ENCODE results near the gene SIGLEC11.

Gene SIGLEC11

DNA sequence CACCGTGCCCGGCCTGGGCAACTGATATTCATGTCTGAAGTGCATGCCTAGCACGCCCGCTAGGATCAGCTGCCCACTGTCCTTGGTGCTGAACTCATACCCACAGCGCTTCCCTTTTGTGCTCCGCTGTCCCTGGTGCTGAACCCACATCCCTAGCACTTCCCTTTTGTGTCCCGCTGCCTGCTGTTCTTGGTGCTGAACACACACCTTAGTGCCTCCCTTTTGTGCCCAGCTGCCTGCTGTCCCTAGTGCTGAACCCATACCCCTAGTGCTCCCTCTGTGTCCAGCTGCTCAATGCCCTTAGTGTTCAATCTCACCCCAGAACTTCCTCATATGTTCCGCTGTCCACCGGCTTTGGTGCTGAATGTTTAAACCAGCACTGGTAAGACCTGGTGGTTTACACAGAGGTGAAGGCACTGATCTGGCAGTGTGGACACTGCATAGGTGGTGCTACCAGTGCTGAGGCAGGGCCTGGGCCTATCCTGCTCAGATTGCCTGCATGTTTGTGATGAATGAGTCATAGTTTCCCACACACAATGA, 26.3 kb upstream of the SIGLEC11 start (continued):
- TF ChIP-seq, protein P1, sequence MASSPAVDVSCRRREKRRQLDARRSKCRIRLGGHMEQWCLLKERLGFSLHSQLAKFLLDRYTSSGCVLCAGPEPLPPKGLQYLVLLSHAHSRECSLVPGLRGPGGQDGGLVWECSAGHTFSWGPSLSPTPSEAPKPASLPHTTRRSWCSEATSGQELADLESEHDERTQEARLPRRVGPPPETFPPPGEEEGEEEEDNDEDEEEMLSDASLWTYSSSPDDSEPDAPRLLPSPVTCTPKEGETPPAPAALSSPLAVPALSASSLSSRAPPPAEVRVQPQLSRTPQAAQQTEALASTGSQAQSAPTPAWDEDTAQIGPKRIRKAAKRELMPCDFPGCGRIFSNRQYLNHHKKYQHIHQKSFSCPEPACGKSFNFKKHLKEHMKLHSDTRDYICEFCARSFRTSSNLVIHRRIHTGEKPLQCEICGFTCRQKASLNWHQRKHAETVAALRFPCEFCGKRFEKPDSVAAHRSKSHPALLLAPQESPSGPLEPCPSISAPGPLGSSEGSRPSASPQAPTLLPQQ (tag by site-specific recombination; IDR thresholded peaks at IDR 0.05), result peak; percentile 45; the same call in 1 of the 2 replicates
- TF ChIP-seq, protein P2, sequence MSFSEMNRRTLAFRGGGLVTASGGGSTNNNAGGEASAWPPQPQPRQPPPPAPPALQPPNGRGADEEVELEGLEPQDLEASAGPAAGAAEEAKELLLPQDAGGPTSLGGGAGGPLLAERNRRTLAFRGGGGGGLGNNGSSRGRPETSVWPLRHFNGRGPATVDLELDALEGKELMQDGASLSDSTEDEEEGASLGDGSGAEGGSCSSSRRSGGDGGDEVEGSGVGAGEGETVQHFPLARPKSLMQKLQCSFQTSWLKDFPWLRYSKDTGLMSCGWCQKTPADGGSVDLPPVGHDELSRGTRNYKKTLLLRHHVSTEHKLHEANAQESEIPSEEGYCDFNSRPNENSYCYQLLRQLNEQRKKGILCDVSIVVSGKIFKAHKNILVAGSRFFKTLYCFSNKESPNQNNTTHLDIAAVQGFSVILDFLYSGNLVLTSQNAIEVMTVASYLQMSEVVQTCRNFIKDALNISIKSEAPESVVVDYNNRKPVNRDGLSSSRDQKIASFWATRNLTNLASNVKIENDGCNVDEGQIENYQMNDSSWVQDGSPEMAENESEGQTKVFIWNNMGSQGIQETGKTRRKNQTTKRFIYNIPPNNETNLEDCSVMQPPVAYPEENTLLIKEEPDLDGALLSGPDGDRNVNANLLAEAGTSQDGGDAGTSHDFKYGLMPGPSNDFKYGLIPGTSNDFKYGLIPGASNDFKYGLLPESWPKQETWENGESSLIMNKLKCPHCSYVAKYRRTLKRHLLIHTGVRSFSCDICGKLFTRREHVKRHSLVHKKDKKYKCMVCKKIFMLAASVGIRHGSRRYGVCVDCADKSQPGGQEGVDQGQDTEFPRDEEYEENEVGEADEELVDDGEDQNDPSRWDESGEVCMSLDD (tag by site-specific recombination; IDR thresholded peaks at IDR 0.05), result peak; percentile 67
- TF ChIP-seq ZNF2 (tag by site-specific recombination; IDR thresholded peaks at IDR 0.05) (peak; percentile 89; the same call in 1 of the 2 replicates), ZNF423 (tag by site-specific recombination; IDR thresholded peaks at IDR 0.05) (peak; percentile 11; the same call in 1 of the 2 replicates), ZNF776 (tag by site-specific recombination; IDR thresholded peaks at IDR 0.05; ENCODE audit: borderline replicate concordance) (no peak), HOXD13 (CRISPR knock-in tag; IDR thresholded peaks at IDR 0.05; ENCODE audit: borderline replicate concordance) (peak; percentile 100), GLIS1 (tag by site-specific recombination; IDR thresholded peaks at IDR 0.05) (no peak), ZNF658 (tag by site-specific recombination; IDR thresholded peaks at IDR 0.05) (no peak), TRIM28 (IDR thresholded peaks at IDR 0.05; ENCODE audit: borderline replicate concordance, low read length) (peak; percentile 88), KLF16 (tag by site-specific recombination; IDR thresholded peaks at IDR 0.05) (peak; percentile 63; the same call in 1 of the 2 replicates), OVOL3 (tag by site-specific recombination; IDR thresholded peaks at IDR 0.05) (peak; percentile 62; the same call in 1 of the 2 replicates), ZNF211 (tag by site-specific recombination; IDR thresholded peaks at IDR 0.05; ENCODE audit: low read depth) (no peak), ZNF501 (tag by site-specific recombination; IDR thresholded peaks at IDR 0.05) (peak; percentile 48; the same call in 1 of the 2 replicates), ZNF558 (tag by site-specific recombination; IDR thresholded peaks at IDR 0.05) (no peak), ZNF169 (tag by site-specific recombination; IDR thresholded peaks at IDR 0.05) (no peak), ZSCAN16 (tag by site-specific recombination; IDR thresholded peaks at IDR 0.05) (peak; percentile 38; the same call in 1 of the 2 replicates), GLI2 (tag by site-specific recombination; IDR thresholded peaks at IDR 0.05; ENCODE audit: borderline replicate concordance, low read depth) (no peak), HOXA7 (CRISPR knock-in tag; IDR thresholded peaks at IDR 0.05; ENCODE audit: borderline replicate concordance) (peak; percentile 98), ZNF302 (tag by site-specific recombination; IDR thresholded peaks at IDR 0.05; ENCODE audit: low read depth) (no peak), ZNF747 (tag by site-specific recombination; IDR thresholded peaks at IDR 0.05) (no peak), ZNF394 (tag by site-specific recombination; IDR thresholded peaks at IDR 0.05; ENCODE audit: borderline replicate concordance) (peak; percentile 59; the same call in 1 of the 2 replicates), ZSCAN30 (tag by site-specific recombination; IDR thresholded peaks at IDR 0.05) (0 out of 2 replicates have a peak, but pooled peaks have one; percentile 48), ZBTB17 (tag by site-specific recombination; IDR thresholded peaks at IDR 0.05) (peak; percentile 76), ZNF792 (tag by site-specific recombination; IDR thresholded peaks at IDR 0.05) (no peak), HOXC10 (CRISPR knock-in tag; IDR thresholded peaks at IDR 0.05) (peak; percentile 99), KLF7 (tag by site-specific recombination; IDR thresholded peaks at IDR 0.05; ENCODE audit: borderline replicate concordance) (peak; percentile 21; the same call in 1 of the 2 replicates)
- TF ChIP-seq, protein P3, sequence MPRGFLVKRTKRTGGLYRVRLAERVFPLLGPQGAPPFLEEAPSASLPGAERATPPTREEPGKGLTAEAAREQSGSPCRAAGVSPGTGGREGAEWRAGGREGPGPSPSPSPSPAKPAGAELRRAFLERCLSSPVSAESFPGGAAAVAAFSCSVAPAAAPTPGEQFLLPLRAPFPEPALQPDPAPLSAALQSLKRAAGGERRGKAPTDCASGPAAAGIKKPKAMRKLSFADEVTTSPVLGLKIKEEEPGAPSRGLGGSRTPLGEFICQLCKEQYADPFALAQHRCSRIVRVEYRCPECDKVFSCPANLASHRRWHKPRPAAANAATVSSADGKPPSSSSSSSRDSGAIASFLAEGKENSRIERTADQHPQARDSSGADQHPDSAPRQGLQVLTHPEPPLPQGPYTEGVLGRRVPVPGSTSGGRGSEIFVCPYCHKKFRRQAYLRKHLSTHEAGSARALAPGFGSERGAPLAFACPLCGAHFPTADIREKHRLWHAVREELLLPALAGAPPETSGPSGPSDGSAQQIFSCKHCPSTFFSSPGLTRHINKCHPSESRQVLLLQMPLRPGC (tag by site-specific recombination; IDR thresholded peaks at IDR 0.05), result peak; percentile 42; the same call in 1 of the 2 replicates
- TF ChIP-seq, protein P4, sequence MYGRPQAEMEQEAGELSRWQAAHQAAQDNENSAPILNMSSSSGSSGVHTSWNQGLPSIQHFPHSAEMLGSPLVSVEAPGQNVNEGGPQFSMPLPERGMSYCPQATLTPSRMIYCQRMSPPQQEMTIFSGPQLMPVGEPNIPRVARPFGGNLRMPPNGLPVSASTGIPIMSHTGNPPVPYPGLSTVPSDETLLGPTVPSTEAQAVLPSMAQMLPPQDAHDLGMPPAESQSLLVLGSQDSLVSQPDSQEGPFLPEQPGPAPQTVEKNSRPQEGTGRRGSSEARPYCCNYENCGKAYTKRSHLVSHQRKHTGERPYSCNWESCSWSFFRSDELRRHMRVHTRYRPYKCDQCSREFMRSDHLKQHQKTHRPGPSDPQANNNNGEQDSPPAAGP (tag by site-specific recombination; IDR thresholded peaks at IDR 0.05), result 0 out of 2 replicates have a peak, but pooled peaks have one; percentile 48
- TF ChIP-seq, protein P5, sequence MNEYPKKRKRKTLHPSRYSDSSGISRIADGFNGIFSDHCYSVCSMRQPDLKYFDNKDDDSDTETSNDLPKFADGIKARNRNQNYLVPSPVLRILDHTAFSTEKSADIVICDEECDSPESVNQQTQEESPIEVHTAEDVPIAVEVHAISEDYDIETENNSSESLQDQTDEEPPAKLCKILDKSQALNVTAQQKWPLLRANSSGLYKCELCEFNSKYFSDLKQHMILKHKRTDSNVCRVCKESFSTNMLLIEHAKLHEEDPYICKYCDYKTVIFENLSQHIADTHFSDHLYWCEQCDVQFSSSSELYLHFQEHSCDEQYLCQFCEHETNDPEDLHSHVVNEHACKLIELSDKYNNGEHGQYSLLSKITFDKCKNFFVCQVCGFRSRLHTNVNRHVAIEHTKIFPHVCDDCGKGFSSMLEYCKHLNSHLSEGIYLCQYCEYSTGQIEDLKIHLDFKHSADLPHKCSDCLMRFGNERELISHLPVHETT (tag by site-specific recombination; IDR thresholded peaks at IDR 0.05), result no peak
- TF ChIP-seq, protein P6, sequence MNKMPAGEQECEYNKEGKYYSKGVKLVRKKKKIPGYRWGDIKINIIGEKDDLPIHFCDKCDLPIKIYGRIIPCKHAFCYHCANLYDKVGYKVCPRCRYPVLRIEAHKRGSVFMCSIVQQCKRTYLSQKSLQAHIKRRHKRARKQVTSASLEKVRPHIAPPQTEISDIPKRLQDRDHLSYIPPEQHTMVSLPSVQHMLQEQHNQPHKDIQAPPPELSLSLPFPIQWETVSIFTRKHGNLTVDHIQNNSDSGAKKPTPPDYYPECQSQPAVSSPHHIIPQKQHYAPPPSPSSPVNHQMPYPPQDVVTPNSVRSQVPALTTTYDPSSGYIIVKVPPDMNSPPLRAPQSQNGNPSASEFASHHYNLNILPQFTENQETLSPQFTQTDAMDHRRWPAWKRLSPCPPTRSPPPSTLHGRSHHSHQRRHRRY (tag by site-specific recombination; IDR thresholded peaks at IDR 0.05), result no peak
- TF ChIP-seq, protein P7, sequence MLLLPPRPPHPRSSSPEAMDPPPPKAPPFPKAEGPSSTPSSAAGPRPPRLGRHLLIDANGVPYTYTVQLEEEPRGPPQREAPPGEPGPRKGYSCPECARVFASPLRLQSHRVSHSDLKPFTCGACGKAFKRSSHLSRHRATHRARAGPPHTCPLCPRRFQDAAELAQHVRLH (tag by site-specific recombination; IDR thresholded peaks at IDR 0.05), result peak; percentile 90

Data from HEK293 (cell line).